ENCODE measurements around the gene MICU1.

GRCh38 chr10:72649291-72649690 lies 23.4 kb upstream of the MICU1 start:
- TF ChIP-seq ZMYM3 (CRISPR knock-in tag; IDR thresholded peaks at IDR 0.05) (no peak), CTCF (CRISPR knock-in tag; IDR thresholded peaks at IDR 0.05) (no peak), ZNF607 (CRISPR knock-in tag; IDR thresholded peaks at IDR 0.05; ENCODE audit: borderline replicate concordance) (no peak), HOXA7 (CRISPR knock-in tag; IDR thresholded peaks at IDR 0.05) (no peak), NR2C2 (CRISPR knock-in tag; IDR thresholded peaks at IDR 0.05; ENCODE audit: borderline replicate concordance) (no peak), EP300 (IDR thresholded peaks at IDR 0.05; ENCODE audit: low read depth in 2 of 2, low read length in 2 of 2) (no peak), EP300 (CRISPR knock-in tag; IDR thresholded peaks at IDR 0.05; ENCODE audit: borderline replicate concordance) (no peak), HBP1 (CRISPR knock-in tag; IDR thresholded peaks at IDR 0.05; ENCODE audit: low read depth) (no peak), ZBTB49 (CRISPR knock-in tag; IDR thresholded peaks at IDR 0.05; ENCODE audit: borderline replicate concordance) (no peak), TOE1 (CRISPR knock-in tag; IDR thresholded peaks at IDR 0.05) (no peak), ZBTB37 (CRISPR knock-in tag; IDR thresholded peaks at IDR 0.05) (no peak), ZBTB40 (IDR thresholded peaks at IDR 0.05) (no peak), ZBTB40 (CRISPR knock-in tag; IDR thresholded peaks at IDR 0.05) (no peak), TCF7 (IDR thresholded peaks at IDR 0.05; ENCODE audit: low read depth) (no peak), E2F1 (CRISPR knock-in tag; IDR thresholded peaks at IDR 0.05) (no peak), ZBTB21 (CRISPR knock-in tag; IDR thresholded peaks at IDR 0.05) (no peak)

Data from HepG2 (cell line).